ENCODE data around the gene SPATA25.

DNA sequence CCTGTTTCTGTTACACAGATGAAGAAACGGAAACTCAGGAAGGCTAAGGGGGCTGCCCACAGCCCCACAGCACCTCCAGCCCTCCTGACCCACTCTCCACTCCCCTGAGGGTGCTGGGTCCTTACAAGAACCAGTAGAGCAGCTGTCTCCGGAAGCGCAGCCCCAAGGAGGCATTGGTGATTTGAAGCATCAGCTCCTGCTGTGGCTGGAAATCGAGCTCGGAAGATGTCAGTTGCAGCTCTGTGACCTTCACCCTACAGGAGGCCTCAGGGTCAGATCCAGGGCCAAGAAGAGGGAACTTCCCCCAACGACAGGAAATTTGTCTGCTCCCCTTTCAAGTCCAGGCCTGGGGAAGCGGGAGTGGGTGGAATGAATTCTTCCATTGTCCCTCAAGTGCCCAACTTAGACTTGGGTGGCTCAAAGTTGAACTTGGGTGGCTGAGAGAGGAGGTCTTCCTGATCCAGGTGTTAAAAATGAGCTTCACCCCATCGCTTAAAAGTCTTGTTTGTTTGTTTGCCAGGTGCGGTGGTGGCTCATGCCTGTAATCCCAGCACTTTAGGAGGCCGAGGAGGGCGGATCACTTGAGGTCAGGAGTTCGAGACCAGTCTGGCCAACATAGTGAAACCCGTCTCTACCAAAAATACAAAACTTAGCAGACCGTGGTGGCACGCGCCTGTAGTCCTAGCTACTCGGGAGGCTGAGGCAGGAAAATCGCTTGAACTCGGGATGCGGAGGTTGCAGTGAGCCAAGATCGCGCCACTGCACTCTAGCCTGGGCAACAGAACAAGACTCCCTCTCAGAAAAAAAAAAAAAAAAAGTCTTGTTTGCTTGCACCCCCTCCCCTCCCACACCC lies 22.6 kb upstream of the SPATA25 start:
- TF ChIP-seq POLR2AphosphoS5 (IDR thresholded peaks at IDR 0.05; ENCODE audit: low read depth, low read length), result no peak
- no peak for TF ChIP-seq POLR2A (IDR thresholded peaks at IDR 0.05; ENCODE audit: low read depth, low read length)
- no peak for TF ChIP-seq TAF1 (IDR thresholded peaks at IDR 0.05; ENCODE audit: low read depth, low read length)
- TF ChIP-seq PAX5 (IDR thresholded peaks at IDR 0.05; ENCODE audit: insufficient read depth, low read length, severe bottlenecking), result no peak
- no peak for TF ChIP-seq SPI1 (IDR thresholded peaks at IDR 0.05; ENCODE audit: low read depth, low read length)
- no peak for TF ChIP-seq POU2F2 (IDR thresholded peaks at IDR 0.05; ENCODE audit: low read depth, low read length)

Measured in GM12891 (cell line).